Measurements from ENCODE around the gene ACADS. TPM values are rescaled to one million over a fixed set of nuclear protein-coding genes. Genes with fewer than 3 reads are reported as not detected.

ACADS gene
- total RNA-seq, 2 donors from 2014 or later: 58.6 to 92.6 TPM

DNA sequence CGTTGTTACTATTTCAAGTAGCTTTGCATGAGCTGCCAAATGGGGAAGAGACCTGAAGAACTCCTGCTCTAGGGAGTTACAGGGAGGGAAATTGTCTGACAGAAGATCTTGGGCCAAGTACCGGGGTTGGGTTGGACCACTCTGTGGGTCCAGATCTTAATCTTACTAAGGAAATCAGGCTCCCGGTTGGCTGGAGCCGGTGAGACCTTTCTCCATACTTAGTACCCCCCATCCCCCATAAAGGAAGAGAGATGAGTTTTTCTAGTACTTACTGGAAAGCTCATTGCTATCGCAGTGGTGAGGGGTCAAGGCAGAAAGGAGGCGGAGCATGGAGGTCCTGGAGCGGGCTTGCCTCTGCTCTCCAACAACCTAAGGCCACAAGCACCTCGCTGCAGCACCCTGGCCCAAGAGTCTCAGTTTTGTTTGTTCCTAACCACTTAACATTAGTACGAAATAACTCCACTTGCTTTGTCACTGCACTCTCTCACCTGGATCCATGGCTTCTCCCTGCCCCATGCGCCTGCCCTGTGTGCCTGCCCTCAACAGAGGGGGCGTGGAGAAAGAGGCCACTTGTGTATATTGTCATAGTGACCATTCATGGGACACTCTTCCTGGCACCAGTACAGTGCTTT is 22.2 kb upstream of the ACADS start:
- Histone ChIP-seq H3K36me3 (peaks cover 40% of the 10 kb centered on the region), H3K27ac (peak overlapping the region; percentile 41 to 47), H3K9me3 (no peaks in the 10 kb centered on the region), H3K4me1 (peaks cover 0 to 65% of the 10 kb centered on the region in 2 donors), H3K27me3 (no peaks in the 10 kb centered on the region), H3K4me3 (no peak overlapping the region)
- TF ChIP-seq, protein P1, sequence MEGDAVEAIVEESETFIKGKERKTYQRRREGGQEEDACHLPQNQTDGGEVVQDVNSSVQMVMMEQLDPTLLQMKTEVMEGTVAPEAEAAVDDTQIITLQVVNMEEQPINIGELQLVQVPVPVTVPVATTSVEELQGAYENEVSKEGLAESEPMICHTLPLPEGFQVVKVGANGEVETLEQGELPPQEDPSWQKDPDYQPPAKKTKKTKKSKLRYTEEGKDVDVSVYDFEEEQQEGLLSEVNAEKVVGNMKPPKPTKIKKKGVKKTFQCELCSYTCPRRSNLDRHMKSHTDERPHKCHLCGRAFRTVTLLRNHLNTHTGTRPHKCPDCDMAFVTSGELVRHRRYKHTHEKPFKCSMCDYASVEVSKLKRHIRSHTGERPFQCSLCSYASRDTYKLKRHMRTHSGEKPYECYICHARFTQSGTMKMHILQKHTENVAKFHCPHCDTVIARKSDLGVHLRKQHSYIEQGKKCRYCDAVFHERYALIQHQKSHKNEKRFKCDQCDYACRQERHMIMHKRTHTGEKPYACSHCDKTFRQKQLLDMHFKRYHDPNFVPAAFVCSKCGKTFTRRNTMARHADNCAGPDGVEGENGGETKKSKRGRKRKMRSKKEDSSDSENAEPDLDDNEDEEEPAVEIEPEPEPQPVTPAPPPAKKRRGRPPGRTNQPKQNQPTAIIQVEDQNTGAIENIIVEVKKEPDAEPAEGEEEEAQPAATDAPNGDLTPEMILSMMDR (IDR thresholded peaks at IDR 0.05): no peak
- DNase-seq (ENCODE audit: low spot score): no peak

DNA sequence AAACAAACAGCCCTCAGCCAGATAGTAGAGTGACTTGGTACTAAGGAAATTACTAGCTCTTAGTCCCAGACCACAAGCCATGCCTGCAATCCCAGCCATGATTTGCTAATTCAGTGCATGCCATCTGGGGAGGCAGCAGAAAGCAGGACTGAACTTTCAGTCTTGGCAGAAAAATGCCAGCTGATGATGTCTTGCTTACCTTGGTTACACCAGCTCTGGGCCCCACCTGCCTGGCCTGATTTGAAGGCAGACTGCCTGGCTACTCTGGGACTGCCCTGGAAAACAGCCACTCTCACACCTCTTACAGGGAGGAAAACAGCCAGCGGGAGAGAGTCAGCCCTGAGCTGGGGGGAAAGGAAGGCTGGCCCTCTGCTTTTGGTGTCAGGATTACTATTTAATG is 20.0 kb upstream of the ACADS start:
- DNase-seq (ENCODE audit: low spot score): no peak
- H3K27ac ChIP-seq: no peak overlapping the region
- H3K27me3 ChIP-seq: no peaks in the 10 kb centered on the region
- peaks cover 18% of the 10 kb centered on the region for H3K36me3 ChIP-seq
- H3K4me3 ChIP-seq: no peak overlapping the region
- H3K9me3 ChIP-seq: no peaks in the 10 kb centered on the region
- TF ChIP-seq, protein P1 (IDR thresholded peaks at IDR 0.05): no peak
- H3K4me1 ChIP-seq: peaks cover 0 to 51% of the 10 kb centered on the region in 2 donors

DNA sequence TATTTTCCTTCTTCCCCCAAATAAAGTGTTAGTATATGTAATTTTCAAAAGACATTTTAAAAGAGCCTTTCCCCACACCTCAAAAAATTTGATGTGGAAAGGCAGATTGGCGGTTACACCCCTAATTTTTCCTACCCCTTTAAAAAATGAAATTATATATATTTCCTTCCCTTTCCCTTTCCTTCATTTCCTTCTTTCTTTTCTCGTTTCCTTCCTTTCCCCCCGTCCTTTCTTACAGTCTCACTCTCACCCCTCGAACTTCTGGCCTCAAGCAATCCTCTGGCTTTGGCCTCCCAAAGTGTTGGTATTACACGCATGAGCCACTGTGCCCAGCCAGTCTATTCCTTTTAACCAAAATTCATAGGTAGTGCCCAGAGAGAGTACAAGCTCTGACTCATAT is 19.6 kb upstream of the ACADS start:
- Histone ChIP-seq H3K4me1 (peaks cover 0 to 50% of the 10 kb centered on the region in 2 donors), H3K27ac (no peak overlapping the region)
- TF ChIP-seq, protein P1 (IDR thresholded peaks at IDR 0.05): no peak

GRCh38 chr12:120708651-120709050 is 17.0 kb upstream of the ACADS start:
- Histone ChIP-seq H3K36me3 (peaks cover 7% of the 10 kb centered on the region), H3K27ac (no peak overlapping the region), H3K4me3 (no peak overlapping the region), H3K4me1 (peaks cover 0 to 45% of the 10 kb centered on the region in 2 donors), H3K27me3 (no peaks in the 10 kb centered on the region), H3K9me3 (no peaks in the 10 kb centered on the region)
- TF ChIP-seq, protein P1 (IDR thresholded peaks at IDR 0.05): no peak
- DNase-seq (ENCODE audit: low spot score): no peak

More for the DNA sequence above, 19.6 kb upstream of the ACADS start:
- Histone ChIP-seq H3K27me3 (no peaks in the 10 kb centered on the region), H3K36me3 (peaks cover 14% of the 10 kb centered on the region), H3K4me3 (no peak overlapping the region), H3K9me3 (no peaks in the 10 kb centered on the region)
- no peak for DNase-seq (ENCODE audit: low spot score)

GRCh38 chr12:120710031-120710804 is 15.4 kb upstream of the ACADS start, which contains the start of gene UNC119B:
TSS of gene UNC119B (plus strand) at chr12:120710458. CDS start at chr12:120710475, 17 bp downstream.
- H3K9me3 ChIP-seq: no peaks in the 10 kb centered on the region
- no peaks in the 10 kb centered on the region for H3K27me3 ChIP-seq
- peak within 1 kb of the TSS; percentile 88 to 95 for H3K27ac ChIP-seq
- peaks cover 18% of the 10 kb centered on the region for H3K36me3 ChIP-seq
- DNase-seq (ENCODE audit: low spot score): no peak
- TF ChIP-seq, protein P1 (IDR thresholded peaks at IDR 0.05): no peak
- peaks cover 0 to 42% of the 10 kb centered on the region in 2 donors for H3K4me1 ChIP-seq
- peak within 1 kb of the TSS; percentile 69 to 85 for H3K4me3 ChIP-seq

Data from right atrium auricular region (tissue), 2 donors.